GM23338 (cell line): ENCODE results near the gene KCNIP2. TPM values are rescaled to one million over a fixed set of nuclear protein-coding genes. Genes with fewer than 3 reads are reported as not detected.

ENCODE experiments used
- ATAC-seq: fragments of 200-7000 bp; cut with Tn5 transposase; 3 replicates; pipeline ENCODE4 v1.9.1; 2020
- DNase-seq: peaks from one replicate; pipeline ENCODE4 v3.0.0-alpha.2; 2015; ENCODE audit warnings: low spot score
- H2AFZ ChIP-seq: fragments of 200-600 bp; sonication (generic); 2 replicates; pipeline ENCODE4 v1.8.0; 2016; ENCODE audit warnings: antibody characterized with exemption, mild to moderate bottlenecking, moderate library complexity
- H3F3A ChIP-seq: fragments of 200-600 bp; sonication (generic); replicated peaks from 2 replicates; pipeline ENCODE4 v1.8.0; 2017; ENCODE audit warnings: antibody characterized with exemption, mixed run types, low read depth
- H3K27ac ChIP-seq: fragments of 200-600 bp; sonication (generic); 2 replicates; pipeline ENCODE4 v1.6.1; 2016; ENCODE audit warnings: low read depth
- H3K27me3 ChIP-seq: fragments of 200-600 bp; sonication (generic); 2 replicates; pipeline ENCODE4 v1.8.0; 2016; ENCODE audit warnings: mild to moderate bottlenecking, mixed run types, moderate library complexity; ENCODE audit not compliant: insufficient read depth
- H3K36me3 ChIP-seq: fragments of 200-600 bp; sonication (generic); 2 replicates; pipeline ENCODE4 v1.8.0; 2016; ENCODE audit warnings: mild to moderate bottlenecking; ENCODE audit not compliant: insufficient read depth
- H3K4me1 ChIP-seq: fragments of 200-600 bp; sonication (generic); 2 replicates; pipeline ENCODE4 v1.8.0; 2016; ENCODE audit warnings: mild to moderate bottlenecking, moderate library complexity; ENCODE audit not compliant: insufficient read depth
- H3K4me2 ChIP-seq: fragments of 200-600 bp; sonication (generic); 2 replicates; pipeline ENCODE4 v1.7.1; 2017; ENCODE audit warnings: mixed run types
- H3K4me3 ChIP-seq: fragments of 200-600 bp; sonication (generic); 2 replicates; pipeline ENCODE4 v1.6.1; 2016; ENCODE audit warnings: mixed run types
- H3K79me2 ChIP-seq: fragments of 200-600 bp; sonication (generic); replicated peaks from 2 replicates; pipeline ENCODE4 v1.8.0; 2017; ENCODE audit warnings: mild to moderate bottlenecking; ENCODE audit not compliant: insufficient read depth
- H3K9me2 ChIP-seq: fragments of 200-600 bp; sonication (generic); 2 replicates; pipeline ENCODE4 v1.8.0; 2017; ENCODE audit not compliant: insufficient read depth
- H4K20me1 ChIP-seq: fragments of 200-600 bp; sonication (generic); replicated peaks from 2 replicates; pipeline ENCODE4 v1.8.0; 2017; ENCODE audit warnings: mild to moderate bottlenecking; ENCODE audit not compliant: insufficient read depth
- H3K27ac Mint-ChIP-seq: 2 replicates; pipeline ENCODE4 v1.8.0; 2020; ENCODE audit warnings: inconsistent platforms, mild to moderate bottlenecking, moderate library complexity, mixed read lengths
- H3K27me3 Mint-ChIP-seq: 3 replicates; pipeline ENCODE4 v1.8.0; 2022; ENCODE audit warnings: low read depth, mild to moderate bottlenecking, moderate library complexity, mixed read lengths, inconsistent platforms; ENCODE audit not compliant: insufficient read depth, poor library complexity
- H3K36me3 Mint-ChIP-seq: 3 replicates; pipeline ENCODE4 v1.8.0; 2021; ENCODE audit warnings: low read depth, mild to moderate bottlenecking, inconsistent platforms, moderate library complexity, mixed read lengths
- H3K4me1 Mint-ChIP-seq: 3 replicates; pipeline ENCODE4 v1.8.0; 2020; ENCODE audit warnings: mild to moderate bottlenecking, inconsistent platforms, mixed read lengths
- H3K4me3 Mint-ChIP-seq: 3 replicates; pipeline ENCODE4 v1.8.0; 2021; ENCODE audit warnings: moderate library complexity, mild to moderate bottlenecking, inconsistent platforms, mixed read lengths
- H3K9me3 Mint-ChIP-seq: 3 replicates; pipeline ENCODE4 v1.8.0; 2020; ENCODE audit warnings: moderate library complexity, mild to moderate bottlenecking, inconsistent platforms, mixed read lengths
- CREB1 ChIP-seq: fragments of 250-450 bp; sonication (Bioruptor Pico); IDR thresholded peaks from 2 replicates; pipeline ENCODE4 v1.5.0; 2020; ENCODE audit warnings: low read depth, mild to moderate bottlenecking, moderate library complexity
- ZNF331 ChIP-seq: fragments of 250-450 bp; sonication (Bioruptor Pico); IDR thresholded peaks from 2 replicates; pipeline ENCODE4 v1.5.0; 2020; ENCODE audit warnings: low read depth, mild to moderate bottlenecking, moderate library complexity
- polyA plus RNA-seq: library from polyadenylated mRNA; unstranded; fragments of >200 nt; fragmentation: Nextera tagmentation; extraction: Ambion mirVana; gene quantifications from 2 replicates; pipeline ENCODE4 v1.2.1, GENCODE V29; 2016
- total RNA-seq: library from RNA; depleted of rRNA; stranded (reverse); fragments of >200 nt; shearing (Covaris generic); gene quantifications from 2 replicates; pipeline ENCODE4 v1.2.3, GENCODE V29; 2014
- TF ChIP-seq, protein P1 (sequence below), 2 experiments: fragments of 200-600 bp in 1 of 2; sonication (generic) in 1 of 2; conservative IDR thresholded peaks; 2 replicates each; pipeline versions ENCODE4 v1.5.1 to v1.6.1; 2016 to 2017; ENCODE audit warnings: antibody characterized with exemption in 2 of 2, low read depth in 2 of 2, mild to moderate bottlenecking in 2 of 2, moderate library complexity in 1 of 2
- TF ChIP-seq, protein P2 (sequence below): IDR thresholded peaks from one replicate; pipeline ENCODE4 v1.6.1; 2018; ENCODE audit warnings: antibody characterized with exemption; ENCODE audit not compliant: unreplicated experiment

KCNIP2 gene
- total and polyA plus RNA-seq, 2 experiments from 2014 or later: 2.2 to 2.6 TPM

DNA sequence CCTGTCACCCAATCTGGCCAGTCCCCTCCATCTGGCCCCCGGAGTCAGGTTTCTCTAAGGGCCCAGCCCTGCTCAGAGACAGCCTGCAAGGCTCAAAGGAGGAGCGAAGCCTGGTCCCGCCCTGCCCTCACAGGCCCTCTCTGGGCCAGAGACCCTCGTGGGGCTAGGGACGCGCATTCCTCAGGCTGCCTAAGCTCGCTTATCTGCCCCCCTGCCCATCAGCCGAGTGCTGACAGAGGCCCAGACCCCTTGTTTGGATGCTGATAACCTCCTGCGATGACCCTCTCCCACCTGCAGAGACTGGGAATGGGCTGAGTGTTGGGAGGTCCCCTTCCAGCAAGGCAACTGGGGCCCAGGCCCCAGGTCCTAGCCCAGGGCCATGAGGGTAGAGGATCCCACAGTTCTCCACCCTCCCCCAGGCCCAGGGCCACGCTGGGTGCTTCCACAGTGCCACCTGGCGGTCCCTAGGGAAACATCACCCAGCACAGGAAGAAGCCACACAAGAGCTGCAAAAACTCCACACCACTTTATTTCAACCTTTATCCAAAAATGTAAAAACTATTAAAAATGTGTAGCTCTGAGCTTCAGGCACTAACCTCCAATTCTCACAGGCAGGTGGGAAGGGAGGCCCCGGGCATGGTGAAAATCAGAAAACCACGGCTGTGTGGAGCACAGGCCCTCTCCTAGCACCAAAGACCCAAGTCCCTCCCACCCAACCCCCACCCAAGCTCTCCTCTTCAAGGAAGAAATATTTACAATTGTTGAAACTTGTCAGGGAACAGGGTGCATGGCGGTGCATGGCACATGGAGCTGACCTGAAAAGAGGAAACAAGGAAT is 62.6 kb downstream of the KCNIP2 start:
- peak overlapping the region; percentile 78; the same call in 1 of the 2 replicates for H3K4me3 ChIP-seq
- H3K27me3 Mint-ChIP-seq: peaks cover 36% of the 10 kb centered on the region
- DNase-seq: peak; percentile 82
- H3K27ac ChIP-seq: no peak overlapping the region
- H3K4me3 Mint-ChIP-seq: peak overlapping the region; percentile 45
- peaks cover 56% of the 10 kb centered on the region for H3K4me1 ChIP-seq
- peaks cover 21% of the 10 kb centered on the region for H3K36me3 Mint-ChIP-seq
- no peaks in the 10 kb centered on the region for H3K9me2 ChIP-seq
- H4K20me1 ChIP-seq: 0 out of 2 replicates have a peak, but pooled peaks cover 8% of the 10 kb centered on the region
- ATAC-seq: peak; percentile 23
- peak overlapping the region; percentile 95 for H3K4me2 ChIP-seq
- TF ChIP-seq CREB1 (CRISPR knock-in tag): peak; percentile 3; the same call in 1 of the 2 replicates
- TF ChIP-seq, protein P1, sequence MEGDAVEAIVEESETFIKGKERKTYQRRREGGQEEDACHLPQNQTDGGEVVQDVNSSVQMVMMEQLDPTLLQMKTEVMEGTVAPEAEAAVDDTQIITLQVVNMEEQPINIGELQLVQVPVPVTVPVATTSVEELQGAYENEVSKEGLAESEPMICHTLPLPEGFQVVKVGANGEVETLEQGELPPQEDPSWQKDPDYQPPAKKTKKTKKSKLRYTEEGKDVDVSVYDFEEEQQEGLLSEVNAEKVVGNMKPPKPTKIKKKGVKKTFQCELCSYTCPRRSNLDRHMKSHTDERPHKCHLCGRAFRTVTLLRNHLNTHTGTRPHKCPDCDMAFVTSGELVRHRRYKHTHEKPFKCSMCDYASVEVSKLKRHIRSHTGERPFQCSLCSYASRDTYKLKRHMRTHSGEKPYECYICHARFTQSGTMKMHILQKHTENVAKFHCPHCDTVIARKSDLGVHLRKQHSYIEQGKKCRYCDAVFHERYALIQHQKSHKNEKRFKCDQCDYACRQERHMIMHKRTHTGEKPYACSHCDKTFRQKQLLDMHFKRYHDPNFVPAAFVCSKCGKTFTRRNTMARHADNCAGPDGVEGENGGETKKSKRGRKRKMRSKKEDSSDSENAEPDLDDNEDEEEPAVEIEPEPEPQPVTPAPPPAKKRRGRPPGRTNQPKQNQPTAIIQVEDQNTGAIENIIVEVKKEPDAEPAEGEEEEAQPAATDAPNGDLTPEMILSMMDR (conservative IDR thresholded peaks at IDR 0.05; ENCODE audit: low read depth in 2 of 2): peak; percentile 93 to 97
- TF ChIP-seq, protein P2, sequence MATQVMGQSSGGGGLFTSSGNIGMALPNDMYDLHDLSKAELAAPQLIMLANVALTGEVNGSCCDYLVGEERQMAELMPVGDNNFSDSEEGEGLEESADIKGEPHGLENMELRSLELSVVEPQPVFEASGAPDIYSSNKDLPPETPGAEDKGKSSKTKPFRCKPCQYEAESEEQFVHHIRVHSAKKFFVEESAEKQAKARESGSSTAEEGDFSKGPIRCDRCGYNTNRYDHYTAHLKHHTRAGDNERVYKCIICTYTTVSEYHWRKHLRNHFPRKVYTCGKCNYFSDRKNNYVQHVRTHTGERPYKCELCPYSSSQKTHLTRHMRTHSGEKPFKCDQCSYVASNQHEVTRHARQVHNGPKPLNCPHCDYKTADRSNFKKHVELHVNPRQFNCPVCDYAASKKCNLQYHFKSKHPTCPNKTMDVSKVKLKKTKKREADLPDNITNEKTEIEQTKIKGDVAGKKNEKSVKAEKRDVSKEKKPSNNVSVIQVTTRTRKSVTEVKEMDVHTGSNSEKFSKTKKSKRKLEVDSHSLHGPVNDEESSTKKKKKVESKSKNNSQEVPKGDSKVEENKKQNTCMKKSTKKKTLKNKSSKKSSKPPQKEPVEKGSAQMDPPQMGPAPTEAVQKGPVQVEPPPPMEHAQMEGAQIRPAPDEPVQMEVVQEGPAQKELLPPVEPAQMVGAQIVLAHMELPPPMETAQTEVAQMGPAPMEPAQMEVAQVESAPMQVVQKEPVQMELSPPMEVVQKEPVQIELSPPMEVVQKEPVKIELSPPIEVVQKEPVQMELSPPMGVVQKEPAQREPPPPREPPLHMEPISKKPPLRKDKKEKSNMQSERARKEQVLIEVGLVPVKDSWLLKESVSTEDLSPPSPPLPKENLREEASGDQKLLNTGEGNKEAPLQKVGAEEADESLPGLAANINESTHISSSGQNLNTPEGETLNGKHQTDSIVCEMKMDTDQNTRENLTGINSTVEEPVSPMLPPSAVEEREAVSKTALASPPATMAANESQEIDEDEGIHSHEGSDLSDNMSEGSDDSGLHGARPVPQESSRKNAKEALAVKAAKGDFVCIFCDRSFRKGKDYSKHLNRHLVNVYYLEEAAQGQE: no peak
- H3K9me3 Mint-ChIP-seq: no peaks in the 10 kb centered on the region; the same call in 2 of the 3 replicates
- H3K79me2 ChIP-seq: peaks cover 11% of the 10 kb centered on the region; the same call in 1 of the 2 replicates
- peaks cover 49% of the 10 kb centered on the region for H3K4me1 Mint-ChIP-seq
- peaks cover 34% of the 10 kb centered on the region for H3F3A ChIP-seq
- H3K27me3 ChIP-seq: peaks cover 32% of the 10 kb centered on the region
- H3K36me3 ChIP-seq: no peaks in the 10 kb centered on the region; the same call in 1 of the 2 replicates
- no peak overlapping the region for H2AFZ ChIP-seq
- no peak overlapping the region for H3K27ac Mint-ChIP-seq

DNA sequence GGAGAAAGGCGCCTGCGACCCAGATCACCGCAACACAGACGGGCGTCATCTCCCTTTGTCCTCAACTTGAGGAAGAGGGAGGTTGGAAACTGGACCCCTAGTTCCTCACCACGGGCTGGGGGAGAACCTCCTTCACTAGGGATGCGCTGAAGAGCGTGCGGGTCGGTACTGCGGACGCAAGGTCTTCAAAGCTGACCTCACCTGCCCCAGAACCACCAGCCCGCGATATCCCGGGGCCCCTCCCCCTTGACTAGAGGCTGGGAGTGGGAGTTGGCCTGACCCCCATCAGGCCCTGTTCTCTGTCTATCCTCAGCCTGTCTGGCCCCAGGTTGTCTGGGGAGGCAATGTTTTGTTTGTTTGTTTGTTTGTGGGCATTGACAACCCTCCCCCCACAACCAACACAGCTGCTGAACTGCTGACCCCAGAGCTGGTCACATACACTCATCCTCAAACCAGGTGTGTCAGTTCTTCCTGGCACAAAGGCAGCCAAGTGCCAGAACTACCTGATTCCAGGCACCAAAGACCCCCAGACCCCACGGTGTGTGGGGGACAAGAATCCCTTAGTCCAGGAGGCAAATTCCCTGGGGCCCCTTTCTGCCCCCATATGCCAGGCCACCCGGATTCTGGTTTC is 63.3 kb downstream of the KCNIP2 start:
- Histone ChIP-seq H3K4me2 (peak overlapping the region; percentile 95), H3K9me2 (no peaks in the 10 kb centered on the region), H4K20me1 (0 out of 2 replicates have a peak, but pooled peaks cover 8% of the 10 kb centered on the region), H3K36me3 (no peaks in the 10 kb centered on the region), H2AFZ (no peak overlapping the region), H3K4me1 (peaks cover 56% of the 10 kb centered on the region), H3F3A (peaks cover 34% of the 10 kb centered on the region), H3K27me3 (peaks cover 35% of the 10 kb centered on the region), H3K4me3 (peak overlapping the region; percentile 78), H3K27ac (no peak overlapping the region), H3K79me2 (peaks cover 11% of the 10 kb centered on the region; the same call in 1 of the 2 replicates)
- Mint-ChIP-seq H3K9me3 (no peaks in the 10 kb centered on the region; the same call in 2 of the 3 replicates), H3K4me1 (peaks cover 49% of the 10 kb centered on the region), H3K36me3 (peaks cover 16% of the 10 kb centered on the region), H3K27ac (no peak overlapping the region), H3K27me3 (peaks cover 40% of the 10 kb centered on the region), H3K4me3 (peak overlapping the region; percentile 58; the same call in 2 of the 3 replicates)
- peak; percentile 54 for DNase-seq
- ATAC-seq: peak; percentile 0
- no peak for TF ChIP-seq ZNF331 (CRISPR knock-in tag)
- TF ChIP-seq, protein P1 (conservative IDR thresholded peaks at IDR 0.05; ENCODE audit: low read depth in 2 of 2): peak in 1 of 2 experiments; percentile 6; a peak in 1 of 4 replicates
